IMR-90 (cell line): ENCODE results near the gene PEX5. TPM values are rescaled to one million over a fixed set of nuclear protein-coding genes. Genes with fewer than 3 reads are reported as not detected.

Experiments used
- ATAC-seq: fragments of 200-7000 bp; cut with Tn5 transposase; 2 replicates; pipeline ENCODE4 v1.9.1; 2020; ENCODE audit warnings: low read depth, mild to moderate bottlenecking, moderate library complexity
- BruUV-seq: library from RNA; stranded (reverse); fragments of 400-500 nt; replicated peaks from 2 replicates; lab custom pipeline; 2021; lab: Mats Ljungman, UMichigan
- CTCF ChIA-PET: fragments of 300-600 bp; formaldehyde crosslinking; extraction: SDS; loops from one replicate; lab custom pipeline; 2021; ENCODE audit warnings: antibody characterized with exemption; lab: Yijun Ruan, JAX
- POLR2A ChIA-PET: fragments of 300-600 bp; sonication (Branson Sonifier 250); formaldehyde crosslinking; loops from one replicate; lab custom pipeline; 2022; ENCODE audit warnings: antibody characterized with exemption; ENCODE audit not compliant: unreplicated experiment; lab: Charles Lee
- DNase-seq: peaks from one replicate; pipeline ENCODE4 v3.0.0; 2013
- H2AFZ ChIP-seq: replicated peaks from 2 replicates; pipeline ENCODE3; 2013; ENCODE audit warnings: low read length, mild to moderate bottlenecking; ENCODE audit not compliant: poor library complexity
- H2AK5ac ChIP-seq: 2 replicates; pipeline ENCODE4 v1.6.1; 2013; ENCODE audit warnings: low read depth, low read length, inconsistent platforms
- H2AK9ac ChIP-seq: replicated peaks from 2 replicates; pipeline ENCODE3; 2013; ENCODE audit warnings: mild to moderate bottlenecking, low read depth, low read length, moderate library complexity; ENCODE audit not compliant: poor library complexity
- H2BK120ac ChIP-seq: 2 replicates; pipeline ENCODE4 v1.6.1; 2013; ENCODE audit warnings: low read depth, low read length, inconsistent platforms
- H2BK15ac ChIP-seq: 3 replicates; pipeline ENCODE4 v1.6.1; 2013; ENCODE audit warnings: low read depth, low read length, inconsistent platforms
- H2BK20ac ChIP-seq: 2 replicates; pipeline ENCODE4 v1.6.1; 2013; ENCODE audit warnings: low read depth, mild to moderate bottlenecking, inconsistent platforms, low read length, moderate library complexity
- H2BK5ac ChIP-seq: 2 replicates; pipeline ENCODE4 v1.6.1; 2013; ENCODE audit warnings: mild to moderate bottlenecking, low read depth, low read length, inconsistent platforms; ENCODE audit not compliant: poor library complexity, severe bottlenecking
- H3K14ac ChIP-seq: replicated peaks from 2 replicates; pipeline ENCODE4 v1.6.1; 2013; ENCODE audit warnings: low read depth, low read length, inconsistent platforms
- H3K18ac ChIP-seq: 2 replicates; pipeline ENCODE4 v1.6.1; 2013; ENCODE audit warnings: low read depth, low read length, control low read depth
- H3K23ac ChIP-seq: 2 replicates; pipeline ENCODE4 v1.6.1; 2013; ENCODE audit warnings: low read depth, low read length, inconsistent platforms
- H3K27ac ChIP-seq: 2 replicates; pipeline ENCODE4 v1.5.1; 2013; ENCODE audit warnings: mild to moderate bottlenecking, control low read depth, low read length; ENCODE audit not compliant: insufficient read depth
- H3K27me3 ChIP-seq: 2 replicates; pipeline ENCODE4 v1.6.1; 2013; ENCODE audit warnings: low read length; ENCODE audit not compliant: control insufficient read depth, insufficient read depth
- H3K36me3 ChIP-seq: 2 replicates; pipeline ENCODE4 v1.6.1; 2013; ENCODE audit warnings: low read length, mixed read lengths; ENCODE audit not compliant: control insufficient read depth, insufficient read depth
- H3K4ac ChIP-seq: 2 replicates; pipeline ENCODE4 v1.6.1; 2013; ENCODE audit warnings: low read depth, low read length, inconsistent platforms
- H3K4me1 ChIP-seq: 2 replicates; pipeline ENCODE4 v1.6.1; 2013; ENCODE audit warnings: low read length, mixed read lengths; ENCODE audit not compliant: control insufficient read depth, insufficient read depth
- H3K4me2 ChIP-seq: 2 replicates; pipeline ENCODE4 v1.6.1; 2013; ENCODE audit warnings: low read depth, mild to moderate bottlenecking, control low read depth, low read length, moderate library complexity
- H3K4me3 ChIP-seq: 2 replicates; pipeline ENCODE4 v1.5.1; 2013; ENCODE audit warnings: low read depth, mild to moderate bottlenecking, control low read depth, low read length, moderate library complexity; ENCODE audit not compliant: insufficient read depth
- H3K56ac ChIP-seq: 2 replicates; pipeline ENCODE4 v1.6.1; 2013; ENCODE audit warnings: low read length, inconsistent platforms; ENCODE audit not compliant: insufficient read depth; ENCODE audit errors: extremely low read depth
- H3K79me1 ChIP-seq, 2 experiments: 2 replicates each; pipeline ENCODE4 v1.6.1; 2013; ENCODE audit warnings: low read length in 2 of 2, inconsistent platforms in 1 of 2, low read depth in 1 of 2
- H3K9ac ChIP-seq: 2 replicates; pipeline ENCODE4 v1.6.1; 2013; ENCODE audit warnings: low read depth, low read length, control low read depth
- H3K9me1 ChIP-seq: 2 replicates; pipeline ENCODE4 v1.6.1; 2013; ENCODE audit warnings: low read length, inconsistent platforms; ENCODE audit not compliant: insufficient read depth
- H3K9me3 ChIP-seq: 2 replicates; pipeline ENCODE4 v1.6.1; 2013; ENCODE audit warnings: low read length; ENCODE audit not compliant: control insufficient read depth, insufficient read depth
- H4K20me1 ChIP-seq: 2 replicates; pipeline ENCODE4 v1.6.1; 2013; ENCODE audit warnings: low read length, inconsistent platforms; ENCODE audit not compliant: insufficient read depth
- H4K5ac ChIP-seq: 2 replicates; pipeline ENCODE4 v1.6.1; 2013; ENCODE audit warnings: mild to moderate bottlenecking, low read depth, low read length, control low read depth
- H4K8ac ChIP-seq, 2 experiments: 2 replicates each; pipeline ENCODE4 v1.6.1; 2013; ENCODE audit warnings: low read depth in 2 of 2, low read length in 2 of 2, control low read depth in 1 of 2, inconsistent platforms in 1 of 2
- H4K91ac ChIP-seq: 2 replicates; pipeline ENCODE4 v1.6.1; 2013; ENCODE audit warnings: low read depth, low read length, inconsistent platforms; ENCODE audit not compliant: insufficient read depth
- BHLHE40 ChIP-seq: fragments of 150-350 bp; IDR thresholded peaks from 2 replicates; pipeline ENCODE4 v1.6.1; 2016; ENCODE audit warnings: mild to moderate bottlenecking, low read depth, low read length
- NFE2L2 ChIP-seq: fragments of 150-350 bp; IDR thresholded peaks from 2 replicates; pipeline ENCODE4 v1.6.1; 2016; ENCODE audit warnings: low read depth, mild to moderate bottlenecking, low read length
- RCOR1 ChIP-seq: IDR thresholded peaks from 2 replicates; pipeline ENCODE4 v1.6.1; 2012; ENCODE audit warnings: mild to moderate bottlenecking, low read length, improper control_type of control experiment; ENCODE audit not compliant: insufficient replicate concordance
- RFX5 ChIP-seq: IDR thresholded peaks from 2 replicates; pipeline ENCODE4 v1.8.0; 2012; ENCODE audit warnings: low read depth, mild to moderate bottlenecking, low read length, moderate library complexity
- WGBS, 2 experiments: methylation state at CpG; one replicate each; pipeline versions ENCODE4 v1.1.5 to v1.1.7; 2013; ENCODE audit warnings: missing lambda C conversion rate in 2 of 2; ENCODE audit not compliant: insufficient read length in 1 of 2; ENCODE audit errors: extremely low coverage in 2 of 2; 5-methylcytosine and 5-hydroxymethylcytosine counted together
- dilution Hi-C: fragments of 300-500 bp; cut with HindIII; formaldehyde crosslinking; loops from one replicate; pipeline ENCODE4 v1.14.3; 2018; ENCODE audit warnings: low sequenced_read_pairs; ENCODE audit not compliant: unreplicated experiment
- in situ Hi-C: fragments of 300-500 bp; cut with MboI; formaldehyde crosslinking; loops from 3 replicates; pipeline ENCODE4 v1.14.3; 2019; ENCODE audit warnings: low sequenced_read_pairs, inconsistent platforms, mixed read lengths
- intact Hi-C: fragments of 100-400 bp; cut with micrococcal nuclease; formaldehyde crosslinking; loops from 2 replicates; pipeline ENCODE4 v1.10.0; 2022
- polyA plus RNA-seq, 3 experiments: library from polyadenylated mRNA; depleted of rRNA; stranded (reverse); fragments of >200 nt; gene quantifications; 2 replicates each; pipeline ENCODE4 v1.2.3, GENCODE V29; 2012; ENCODE audit warnings: low replicate concordance in 1 of 3
- total RNA-seq: library from RNA; depleted of rRNA; stranded (reverse); fragments of >200 nt; gene quantifications from 2 replicates; pipeline ENCODE4 v1.2.3, GENCODE V29; 2012
- TF ChIP-seq, protein P1 (sequence below): conservative IDR thresholded peaks from 2 replicates; pipeline ENCODE4 v1.5.1; 2012; ENCODE audit warnings: mild to moderate bottlenecking, low read depth, low read length, improper control_type of control experiment
- TF ChIP-seq, protein P2 (sequence below): fragments of 150-350 bp; IDR thresholded peaks from 2 replicates; pipeline ENCODE4 v1.6.1; 2017; ENCODE audit warnings: mild to moderate bottlenecking, antibody characterized with exemption, low read length, low read depth

The PEX5 gene
- total and polyA plus RNA-seq, 2 of the 4 experiments (the other 2 are of a cell fraction): 14.4 to 18.3 TPM

DNA sequence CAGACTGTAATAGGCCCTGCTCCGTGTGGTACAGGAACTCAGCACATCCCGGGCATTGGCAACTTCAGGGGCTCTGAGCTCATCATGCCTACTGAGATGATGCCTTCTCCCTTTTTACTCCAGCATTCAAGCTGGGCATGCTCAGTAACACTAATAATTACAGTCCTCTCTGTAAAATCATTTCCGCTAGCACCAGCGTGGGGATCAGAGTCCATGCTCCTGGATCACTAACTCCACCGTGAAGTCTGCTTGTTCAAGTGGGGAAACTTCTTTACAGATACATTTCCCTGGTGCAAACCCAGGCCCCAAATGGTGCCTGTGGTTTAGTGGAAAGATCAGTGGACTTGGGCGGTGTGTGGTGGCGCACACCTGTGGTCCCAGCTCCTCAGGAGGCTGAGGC, 42.6 kb upstream of the PEX5 start:
- Histone ChIP-seq H2AK5ac (no peak overlapping the region), H2BK5ac (no peak overlapping the region), H3K36me3 (peaks cover 45% of the 10 kb centered on the region), H3K9ac (no peak overlapping the region), H3K79me1 (no peaks in the 10 kb centered on the region), H3K18ac (no peak overlapping the region), H4K91ac (no peak overlapping the region), H2AK9ac (no peak overlapping the region), H4K5ac (no peak overlapping the region), H3K4me1 (peaks cover 2% of the 10 kb centered on the region; the same call in 1 of the 2 replicates), H2BK120ac (no peak overlapping the region), H2BK20ac (no peak overlapping the region), H2AFZ (no peak overlapping the region), H3K23ac (no peak overlapping the region), H3K27me3 (no peaks in the 10 kb centered on the region), H3K9me1 (no peaks in the 10 kb centered on the region), H2BK15ac (no peak overlapping the region), H3K27ac (no peak overlapping the region), H3K4ac (no peak overlapping the region), H3K56ac (no peak overlapping the region), H3K4me2 (no peak overlapping the region), H3K4me3 (no peak overlapping the region), H4K20me1 (0 out of 2 replicates have a peak, but pooled peaks cover 3% of the 10 kb centered on the region), H3K9me3 (no peaks in the 10 kb centered on the region), H4K8ac (no peak overlapping the region), H3K14ac (no peak overlapping the region)
- BruUV-seq: no TSS peak
- WGBS, 2 experiments: 100% methylated on average over 2 of the region's 7 CpGs; no CpG with 5 or more reads in 1 of the 2 experiments
- no peak for DNase-seq
- ChIA-PET CTCF (interaction anchor here (0.7 kb wide), 1 partner anchor 200 kb away, joined by 5 read pairs; no protein-coding TSS in a partner anchor), POLR2A (interaction anchor here (0.6 kb wide), 1 partner anchor 21 kb away, joined by 6 read pairs; no protein-coding TSS in a partner anchor)
- TF ChIP-seq BHLHE40 (no peak), NFE2L2 (no peak), RFX5 (no peak), RCOR1 (no peak)
- TF ChIP-seq, protein P1, sequence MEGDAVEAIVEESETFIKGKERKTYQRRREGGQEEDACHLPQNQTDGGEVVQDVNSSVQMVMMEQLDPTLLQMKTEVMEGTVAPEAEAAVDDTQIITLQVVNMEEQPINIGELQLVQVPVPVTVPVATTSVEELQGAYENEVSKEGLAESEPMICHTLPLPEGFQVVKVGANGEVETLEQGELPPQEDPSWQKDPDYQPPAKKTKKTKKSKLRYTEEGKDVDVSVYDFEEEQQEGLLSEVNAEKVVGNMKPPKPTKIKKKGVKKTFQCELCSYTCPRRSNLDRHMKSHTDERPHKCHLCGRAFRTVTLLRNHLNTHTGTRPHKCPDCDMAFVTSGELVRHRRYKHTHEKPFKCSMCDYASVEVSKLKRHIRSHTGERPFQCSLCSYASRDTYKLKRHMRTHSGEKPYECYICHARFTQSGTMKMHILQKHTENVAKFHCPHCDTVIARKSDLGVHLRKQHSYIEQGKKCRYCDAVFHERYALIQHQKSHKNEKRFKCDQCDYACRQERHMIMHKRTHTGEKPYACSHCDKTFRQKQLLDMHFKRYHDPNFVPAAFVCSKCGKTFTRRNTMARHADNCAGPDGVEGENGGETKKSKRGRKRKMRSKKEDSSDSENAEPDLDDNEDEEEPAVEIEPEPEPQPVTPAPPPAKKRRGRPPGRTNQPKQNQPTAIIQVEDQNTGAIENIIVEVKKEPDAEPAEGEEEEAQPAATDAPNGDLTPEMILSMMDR: no peak
- TF ChIP-seq, protein P2, sequence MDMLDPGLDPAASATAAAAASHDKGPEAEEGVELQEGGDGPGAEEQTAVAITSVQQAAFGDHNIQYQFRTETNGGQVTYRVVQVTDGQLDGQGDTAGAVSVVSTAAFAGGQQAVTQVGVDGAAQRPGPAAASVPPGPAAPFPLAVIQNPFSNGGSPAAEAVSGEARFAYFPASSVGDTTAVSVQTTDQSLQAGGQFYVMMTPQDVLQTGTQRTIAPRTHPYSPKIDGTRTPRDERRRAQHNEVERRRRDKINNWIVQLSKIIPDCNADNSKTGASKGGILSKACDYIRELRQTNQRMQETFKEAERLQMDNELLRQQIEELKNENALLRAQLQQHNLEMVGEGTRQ: no peak
- intact Hi-C loops (no loop called here), dilution Hi-C loops (no loop called here), in situ Hi-C loops (no loop called here)
- no peak for ATAC-seq
